ENCODE data around the gene RPL18A.

DNA sequence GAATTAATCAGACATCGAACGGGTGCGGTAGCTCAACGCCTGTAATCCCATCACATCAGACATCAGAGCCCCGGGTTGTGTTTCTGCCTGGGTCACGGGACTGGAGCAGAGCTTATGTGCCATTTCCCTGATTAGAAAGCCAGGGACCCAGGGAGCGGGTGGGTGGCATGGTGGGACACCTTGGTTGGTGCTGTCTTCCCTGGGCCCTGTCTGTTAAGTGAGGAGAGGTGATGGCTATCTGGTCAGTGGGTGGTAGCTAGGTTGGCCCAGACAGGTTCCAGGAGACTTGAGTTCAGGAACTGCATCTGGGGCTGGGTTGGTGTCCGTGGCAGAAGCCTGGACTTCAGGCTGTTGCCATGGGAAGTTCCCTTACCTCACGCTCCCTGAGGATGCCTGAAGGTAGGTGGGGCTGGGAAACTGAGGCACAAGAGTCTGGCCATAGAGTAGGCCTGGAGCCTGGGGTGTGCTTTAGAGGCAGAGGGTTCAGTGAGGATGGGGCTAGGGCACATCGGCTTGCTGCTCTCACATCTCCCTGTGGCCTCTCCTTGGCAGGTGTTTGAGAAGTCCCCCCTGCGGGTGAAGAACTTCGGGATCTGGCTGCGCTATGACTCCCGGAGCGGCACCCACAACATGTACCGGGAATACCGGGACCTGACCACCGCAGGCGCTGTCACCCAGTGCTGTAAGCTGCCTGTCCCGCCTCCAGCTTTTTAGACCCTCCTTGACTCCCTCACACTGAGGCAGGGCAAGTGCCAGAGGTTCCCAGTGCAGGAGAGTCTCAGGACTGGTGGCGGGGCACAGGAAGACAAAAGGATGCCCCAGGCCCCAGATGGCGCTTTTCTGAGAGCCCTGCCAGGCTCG, 2.1 kb downstream of the RPL18A start:
- TF ChIP-seq POLR2A (IDR thresholded peaks at IDR 0.05): no peak
- no peak for TF ChIP-seq CTCF (IDR thresholded peaks at IDR 0.05)
